Astrocyte of the hippocampus (primary cell): ENCODE data around the gene AGER.
"Not testable (repeated sequence)": the region's sequence is repeated elsewhere in the genome, so short reads cannot be mapped to it uniquely, and the experiment has no call there.

ENCODE experiments used
- DNase-seq: peaks from one replicate; pipeline ENCODE4 v3.0.0; 2011; ENCODE audit warnings: low read depth, low spot score

The AGER gene

GRCh38 chr6:32149932-32150870, 33.9 kb downstream of the AGER start:
- DNase-seq, result no peak

- no peak for DNase-seq
Measured at GRCh38 chr6:32149092-32149755, 34.8 kb downstream of the AGER start.

- DNase-seq, result peak; percentile 75
Measured at GRCh38 chr6:32148289-32149091, 35.6 kb downstream of the AGER start.

- DNase-seq, result no peak
Measured at GRCh38 chr6:32147401-32148132, 36.5 kb downstream of the AGER start.

- DNase-seq, result no peak
Measured at GRCh38 chr6:32146687-32147086, 37.4 kb downstream of the AGER start.

- DNase-seq, result no peak
Measured at GRCh38 chr6:32146287-32146686, 37.8 kb downstream of the AGER start.

GRCh38 chr6:32144238-32144637, 39.8 kb downstream of the AGER start:
- not testable (repeated sequence) for DNase-seq

GRCh38 chr6:32140420-32141046, 43.5 kb downstream of the AGER start:
- no peak for DNase-seq

GRCh38 chr6:32139590-32139989, 44.5 kb downstream of the AGER start:
- no peak for DNase-seq

- DNase-seq, result no peak
Measured at GRCh38 chr6:32137454-32137853, 46.6 kb downstream of the AGER start.

GRCh38 chr6:32133786-32134185, 50.3 kb downstream of the AGER start:
- DNase-seq, result no peak

- no peak for DNase-seq
Measured at GRCh38 chr6:32132110-32132509, 51.9 kb downstream of the AGER start.

GRCh38 chr6:32131439-32131948, 52.6 kb downstream of the AGER start:
- DNase-seq, result no peak
